HG02623 (cell line): ENCODE results near the gene LIN28A.
"Not testable (repeated sequence)": the region's sequence is repeated elsewhere in the genome, so short reads cannot be mapped to it uniquely, and the experiment has no call there.

Source experiments
- ATAC-seq: cut with Tn5 transposase; IDR thresholded peaks from one replicate; pipeline ENCODE4 v1.9.1; 2021; ENCODE audit warnings: moderate library complexity; ENCODE audit not compliant: unreplicated experiment

LIN28A gene

DNA sequence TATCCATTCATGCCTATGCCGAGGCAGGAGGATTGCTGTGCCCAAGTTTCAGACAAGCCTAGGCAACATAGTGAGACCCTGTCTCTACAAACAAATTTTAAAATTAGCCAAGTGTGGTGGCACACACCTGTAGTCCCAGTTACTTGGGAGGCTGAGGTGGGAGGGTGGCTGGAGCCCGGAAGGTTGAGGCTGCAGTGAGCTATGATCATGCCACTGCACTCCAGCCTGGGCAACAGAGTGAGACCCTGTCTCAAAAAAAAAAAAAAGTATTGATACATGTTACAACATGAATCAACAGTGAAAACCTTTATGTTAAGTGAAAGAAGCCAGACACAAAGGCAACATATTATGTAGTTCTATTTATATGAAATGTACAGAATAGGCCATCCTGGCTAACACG is 25.6 kb upstream of the LIN28A start:
- ATAC-seq: not testable (repeated sequence)

DNA sequence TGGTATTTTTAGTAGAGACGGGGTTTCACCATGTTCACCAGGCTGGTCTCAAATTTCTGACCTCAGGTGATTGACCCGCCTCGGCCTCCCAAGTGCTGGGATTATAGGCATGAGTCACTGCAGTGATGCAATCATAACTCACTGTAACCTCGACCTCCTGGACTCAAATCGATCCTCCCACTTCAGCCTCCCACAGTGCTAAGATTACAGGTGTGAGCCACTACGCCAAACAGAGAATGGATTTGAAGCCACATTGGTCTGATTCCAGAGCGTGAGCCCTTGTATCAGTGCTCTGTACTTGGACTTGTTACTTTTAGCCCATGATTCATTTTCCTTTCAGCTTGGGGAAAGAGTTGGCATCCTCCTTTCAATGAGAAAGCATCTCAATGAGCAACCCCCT is 23.2 kb upstream of the LIN28A start:
- no peak for ATAC-seq

DNA sequence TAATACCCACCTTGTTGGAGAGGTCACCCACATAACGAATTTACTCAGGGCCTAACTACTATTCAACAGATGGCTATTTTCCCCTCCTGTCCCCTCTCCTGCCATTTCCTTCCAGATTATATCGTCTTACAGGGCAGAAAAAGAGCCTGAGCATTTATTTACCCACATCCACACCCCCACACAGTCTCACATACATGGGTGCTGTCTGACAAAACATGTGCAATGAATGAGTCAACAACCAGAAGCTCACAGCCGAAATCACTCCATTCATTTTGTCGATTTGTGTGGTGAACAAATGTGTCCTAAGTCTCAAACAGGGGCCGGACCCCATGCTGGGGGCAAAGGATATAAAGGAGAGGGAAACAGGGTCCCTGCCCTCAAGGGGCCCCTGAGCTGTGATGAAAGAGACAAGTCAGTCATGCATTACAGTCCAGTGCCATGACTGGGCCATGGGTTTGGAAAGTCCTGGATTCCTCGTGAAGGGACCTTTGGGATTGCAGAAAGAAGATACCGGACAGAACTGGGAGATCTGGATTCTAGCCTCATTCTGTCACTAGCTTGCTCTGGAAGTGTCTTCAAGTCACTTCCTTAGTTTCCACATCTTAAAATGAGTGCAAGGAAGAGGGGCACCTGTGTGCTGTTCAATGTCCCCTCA is 21.7 kb upstream of the LIN28A start:
- no peak for ATAC-seq

DNA sequence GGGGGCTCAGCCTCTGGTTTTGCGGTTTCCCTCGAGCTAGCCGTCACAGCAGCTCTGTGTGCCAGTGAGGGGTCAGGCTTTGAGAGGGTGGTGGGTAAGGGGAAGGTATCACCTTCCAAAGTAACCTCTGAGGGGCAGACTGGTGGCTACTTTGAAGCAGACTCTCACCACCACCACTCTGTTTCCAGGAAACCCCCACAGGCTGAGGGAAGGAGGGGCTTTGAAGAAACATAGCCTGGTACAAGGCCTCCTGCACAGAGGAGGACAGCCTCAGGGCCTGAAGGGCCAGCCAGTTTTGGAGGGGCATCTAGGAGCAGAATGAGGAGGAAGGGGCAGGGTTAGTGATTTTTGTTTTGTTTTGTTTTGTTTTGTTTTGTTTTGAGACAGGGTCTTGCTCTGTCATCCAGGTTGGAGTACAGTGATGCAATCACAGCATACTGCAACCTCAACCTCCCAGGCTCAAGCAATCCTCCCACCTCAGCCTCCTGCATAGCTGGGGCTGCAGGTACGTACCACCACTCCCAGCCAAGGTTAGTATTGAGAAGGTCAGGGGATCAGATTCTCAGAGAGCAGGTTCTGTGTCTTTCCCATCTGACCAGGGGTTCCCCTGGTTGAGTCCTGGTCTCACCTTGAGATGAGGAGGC is 20.9 kb upstream of the LIN28A start:
- no peak for ATAC-seq

DNA sequence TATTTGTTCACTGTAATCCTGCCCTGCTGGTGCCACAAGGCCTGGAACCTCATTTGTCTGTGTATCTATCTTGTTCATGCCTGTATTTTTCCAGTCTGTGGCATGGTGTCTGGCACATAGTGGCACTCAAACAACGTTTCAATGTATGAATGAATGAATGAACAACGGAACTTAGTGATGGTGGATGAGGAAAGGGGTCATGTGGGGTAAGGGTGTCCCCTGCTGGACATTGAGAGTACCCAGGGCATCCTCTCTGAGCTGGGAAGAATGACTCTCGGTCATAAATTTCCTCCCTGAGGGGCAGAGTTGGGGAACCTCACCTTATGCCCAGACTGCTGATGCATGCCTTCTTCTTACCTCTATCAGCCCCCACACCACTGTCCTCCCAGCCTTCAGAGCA is 19.2 kb upstream of the LIN28A start:
- ATAC-seq: no peak

DNA sequence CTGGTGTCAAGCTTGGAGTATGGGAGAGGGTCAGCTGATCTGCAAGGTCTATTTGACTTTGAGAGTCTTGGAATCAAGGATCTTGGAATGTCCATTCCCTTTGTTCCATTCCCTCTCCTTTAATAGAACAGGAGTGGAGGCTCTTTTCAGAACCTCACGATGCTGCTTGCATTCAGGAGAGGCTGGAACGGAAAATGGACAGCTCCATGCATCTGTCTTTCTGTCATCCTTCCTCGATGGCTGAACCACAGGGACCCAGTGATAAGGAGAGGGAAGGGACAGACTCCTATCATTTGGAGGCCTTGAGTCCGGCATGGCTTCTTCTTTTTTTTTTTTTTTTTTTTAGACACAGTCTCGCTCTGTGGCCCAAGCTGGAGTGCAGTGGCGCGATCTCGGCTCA is 14.9 kb upstream of the LIN28A start:
- no peak for ATAC-seq

DNA sequence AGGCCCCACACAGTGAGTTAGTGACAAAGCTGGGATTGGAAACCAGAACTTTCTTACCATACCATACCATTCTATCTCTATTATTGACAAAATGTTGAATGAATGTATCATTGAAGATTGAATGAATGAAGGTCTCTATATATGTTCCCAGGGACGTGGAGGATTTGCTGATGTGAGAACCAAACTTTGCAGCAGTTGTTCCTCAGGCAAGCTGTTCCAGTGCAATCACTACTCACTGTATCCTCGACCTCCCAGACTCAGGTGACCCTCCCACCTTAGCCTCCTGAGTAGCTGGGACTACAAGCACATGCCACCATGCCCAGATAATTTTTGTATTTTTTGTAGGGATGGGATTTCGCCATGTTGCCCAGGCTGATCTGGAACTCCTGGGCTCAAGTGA is 11.6 kb upstream of the LIN28A start:
- ATAC-seq: no peak

DNA sequence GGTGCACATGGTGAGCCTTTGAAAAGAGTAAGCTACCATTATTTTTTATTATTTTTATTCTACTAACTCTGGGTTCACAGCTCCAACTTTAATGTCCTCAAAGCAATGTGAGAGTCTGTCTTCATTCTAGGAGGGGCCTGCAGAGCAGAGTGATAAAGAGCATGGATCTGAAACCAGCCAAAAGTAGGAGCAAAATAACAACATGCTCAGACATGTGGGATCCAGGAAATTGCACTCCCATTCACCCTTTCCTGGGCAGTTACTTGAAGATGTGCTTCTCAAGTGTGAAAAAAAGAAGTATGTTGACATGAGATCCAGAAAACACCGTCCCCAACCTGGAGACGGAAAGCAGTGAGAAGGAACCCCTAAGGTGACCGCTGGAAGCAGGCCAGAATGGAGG is 8.7 kb upstream of the LIN28A start:
- ATAC-seq: no peak

DNA sequence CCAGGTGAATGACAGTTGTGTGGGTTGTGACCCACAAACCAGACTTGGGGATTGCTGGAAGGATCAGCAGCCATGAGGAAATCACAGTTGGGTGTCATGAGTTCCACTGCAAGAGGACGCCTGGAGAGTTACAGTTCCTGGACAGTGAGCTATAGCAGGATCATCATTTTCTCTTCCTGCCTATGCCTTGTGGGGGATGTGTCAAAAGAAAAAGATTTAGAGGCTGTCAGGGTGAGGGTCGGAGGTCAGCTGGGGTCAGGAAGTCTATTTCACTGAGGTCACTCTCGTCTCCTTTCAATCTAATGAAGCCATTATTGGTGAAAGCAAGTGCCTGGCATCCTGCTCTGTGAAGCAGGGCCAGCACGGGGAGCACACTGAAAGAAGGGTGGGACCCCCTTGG is 7.0 kb upstream of the LIN28A start:
- no peak for ATAC-seq

DNA sequence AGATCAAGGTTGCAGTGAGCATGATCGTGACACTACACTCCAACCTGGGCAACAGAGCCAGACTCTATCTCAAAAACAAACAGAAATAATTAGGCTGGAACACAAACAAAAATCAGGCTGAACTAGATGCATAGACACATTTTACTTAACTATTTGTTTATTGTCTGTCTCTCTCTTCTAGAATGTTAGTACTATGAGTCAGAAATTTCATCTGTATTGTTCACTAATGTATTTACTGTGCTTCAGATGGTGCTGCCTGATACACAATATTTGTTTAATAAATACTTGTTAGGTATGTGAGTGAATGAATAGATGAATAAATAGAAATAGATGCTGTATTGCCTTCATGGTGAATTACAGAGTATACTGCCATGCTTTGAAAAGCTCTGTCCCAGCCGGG is 6.0 kb upstream of the LIN28A start:
- ATAC-seq: no peak

DNA sequence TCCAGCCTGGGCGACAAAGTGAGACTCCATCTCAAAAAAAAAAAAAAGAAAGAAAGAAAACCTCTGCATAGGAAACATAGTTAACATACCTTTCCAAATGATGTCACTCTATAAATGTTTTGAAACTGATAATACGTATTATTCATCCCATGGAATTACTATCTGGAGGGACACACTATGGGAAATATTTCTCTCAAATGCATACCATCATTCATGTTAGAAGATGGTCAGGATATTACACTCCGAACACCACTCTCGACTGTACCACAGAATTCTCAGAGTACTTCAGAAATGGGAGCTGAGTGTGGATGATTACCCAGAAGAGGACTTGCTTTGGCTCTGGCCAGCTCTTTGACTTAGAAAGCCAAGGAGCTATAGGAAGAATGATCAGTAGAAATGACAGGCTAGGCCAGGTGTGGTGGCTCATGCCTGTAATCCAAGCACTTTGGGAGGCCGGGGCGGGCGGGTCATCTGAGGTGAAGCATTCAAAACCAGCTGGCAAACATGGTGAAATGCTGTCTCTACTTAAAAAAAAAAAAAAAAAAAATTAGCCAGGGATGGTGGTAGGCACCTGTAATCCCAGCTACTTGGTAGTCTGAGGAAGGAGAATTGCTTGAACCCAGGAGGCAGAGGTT is 5.2 kb upstream of the LIN28A start:
- no peak for ATAC-seq

DNA sequence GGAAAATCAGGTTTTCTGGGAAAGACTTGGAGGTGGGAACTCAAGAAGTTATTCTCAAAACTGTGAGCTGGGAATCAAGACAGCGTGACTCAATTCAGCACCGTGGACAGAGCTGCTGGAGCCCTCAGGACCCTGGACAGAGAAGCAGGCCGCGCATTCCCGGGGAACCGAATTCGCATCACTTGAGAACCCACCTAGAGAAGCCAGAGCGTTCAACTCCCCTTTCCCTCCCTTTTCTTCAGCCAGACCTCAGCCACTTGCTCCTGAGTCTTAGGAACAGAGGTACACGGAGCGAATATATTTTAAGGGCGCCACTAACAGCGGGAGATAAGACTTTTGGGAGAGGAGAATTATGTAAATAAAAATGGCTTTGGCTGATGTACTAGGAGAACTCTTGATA is 2.0 kb upstream of the LIN28A start:
- no peak for ATAC-seq

DNA sequence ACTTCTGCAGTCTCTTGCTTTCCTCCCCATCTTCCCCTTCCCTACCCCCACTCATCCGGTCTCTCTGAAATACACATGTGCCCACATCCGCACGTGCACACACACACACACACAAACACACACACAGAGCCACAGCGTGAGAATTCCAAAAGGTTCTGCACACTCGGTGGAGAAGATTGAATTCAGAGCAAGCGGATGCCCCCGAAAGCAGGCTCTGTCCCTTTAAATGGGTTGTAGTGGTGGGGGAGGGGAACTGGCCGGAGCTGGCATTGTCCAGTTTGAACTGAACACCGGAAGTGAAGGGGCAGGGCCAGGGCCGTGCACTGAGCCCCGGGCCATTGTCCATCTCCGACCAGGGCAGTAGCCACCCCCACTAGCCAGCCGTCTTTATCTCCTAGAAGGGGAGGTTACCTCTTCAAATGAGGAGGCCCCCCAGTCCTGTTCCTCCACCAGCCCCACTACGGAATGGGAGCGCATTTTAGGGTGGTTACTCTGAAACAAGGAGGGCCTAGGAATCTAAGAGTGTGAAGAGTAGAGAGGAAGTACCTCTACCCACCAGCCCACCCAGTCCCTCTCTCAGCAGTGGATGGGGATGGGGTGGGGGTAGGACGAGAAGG is 1.3 kb upstream of the LIN28A start:
- ATAC-seq: no peak

DNA sequence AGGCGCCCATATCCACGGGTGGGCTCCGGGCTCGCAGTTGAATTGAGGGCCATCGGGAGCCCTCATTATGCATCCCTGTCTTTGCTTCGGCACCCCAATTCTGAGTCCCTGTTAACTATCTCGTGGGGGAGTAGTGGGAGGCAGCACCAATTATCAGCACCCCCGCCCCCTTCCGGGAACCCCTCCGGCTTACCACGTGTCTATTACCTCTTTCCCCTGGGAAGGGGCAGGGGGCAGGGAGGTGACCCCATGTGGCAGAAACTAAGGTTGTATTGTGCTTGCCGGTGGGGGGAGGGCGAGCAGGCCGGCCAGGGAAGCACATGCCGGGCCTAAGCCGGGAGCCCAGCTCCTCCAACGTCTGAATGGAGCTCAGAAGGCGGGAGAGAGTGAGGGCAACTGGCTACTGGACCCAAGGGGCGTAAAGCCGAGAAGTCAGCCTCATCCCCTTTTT is 1.0 kb downstream of the LIN28A start:
- ATAC-seq: no peak

DNA sequence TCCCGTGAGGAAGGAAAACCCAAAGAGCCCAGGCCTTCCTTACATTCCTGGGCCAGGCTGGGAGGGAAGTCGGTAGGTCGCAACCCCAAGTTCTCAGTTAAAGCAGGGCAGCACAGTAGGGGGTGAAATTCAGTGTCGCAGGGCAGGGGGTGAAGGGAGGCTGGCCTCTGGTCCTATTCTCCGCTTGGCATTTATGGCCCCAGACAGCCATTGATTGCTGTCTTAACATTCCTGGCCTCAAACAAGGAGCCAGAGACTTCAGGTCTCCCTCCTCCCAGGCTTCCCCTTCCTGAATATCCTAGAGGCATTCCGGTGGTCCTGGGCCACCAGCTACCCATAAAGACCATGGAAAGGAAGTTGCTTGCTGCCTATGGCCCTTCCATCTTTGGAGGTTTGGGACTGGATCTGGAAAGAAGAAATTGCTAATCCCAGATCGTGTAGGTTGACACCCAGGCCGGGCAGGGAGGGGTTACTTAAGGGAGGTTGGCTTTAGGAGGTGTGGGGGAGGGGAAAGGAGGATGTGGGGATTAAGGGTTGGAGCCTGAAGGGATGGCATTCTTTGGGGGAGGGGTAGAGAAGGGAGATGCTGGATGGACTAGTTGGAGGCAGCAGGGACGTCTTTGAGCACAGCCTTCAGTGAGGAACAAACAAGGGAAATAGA is 1.7 kb downstream of the LIN28A start:
- ATAC-seq: no peak

DNA sequence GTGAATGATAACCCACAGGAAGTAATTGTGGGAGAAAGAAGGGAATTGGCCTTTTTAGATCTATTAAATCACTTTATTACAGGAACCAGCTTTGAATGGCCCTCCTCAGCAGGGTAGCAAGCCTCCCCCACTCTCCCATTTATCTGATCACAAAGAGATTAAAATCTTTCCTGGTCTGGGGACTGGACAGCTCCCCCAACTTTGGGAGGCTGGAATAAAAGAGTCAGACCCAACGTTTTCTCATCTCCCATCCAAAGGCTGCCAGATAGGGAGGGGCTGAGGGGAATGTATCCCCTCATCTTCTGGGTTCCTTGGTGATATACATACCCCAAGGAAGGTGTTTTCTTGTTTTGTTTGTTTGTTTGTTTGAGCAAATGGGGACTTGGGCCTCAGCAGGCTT is 2.4 kb downstream of the LIN28A start:
- no peak for ATAC-seq

DNA sequence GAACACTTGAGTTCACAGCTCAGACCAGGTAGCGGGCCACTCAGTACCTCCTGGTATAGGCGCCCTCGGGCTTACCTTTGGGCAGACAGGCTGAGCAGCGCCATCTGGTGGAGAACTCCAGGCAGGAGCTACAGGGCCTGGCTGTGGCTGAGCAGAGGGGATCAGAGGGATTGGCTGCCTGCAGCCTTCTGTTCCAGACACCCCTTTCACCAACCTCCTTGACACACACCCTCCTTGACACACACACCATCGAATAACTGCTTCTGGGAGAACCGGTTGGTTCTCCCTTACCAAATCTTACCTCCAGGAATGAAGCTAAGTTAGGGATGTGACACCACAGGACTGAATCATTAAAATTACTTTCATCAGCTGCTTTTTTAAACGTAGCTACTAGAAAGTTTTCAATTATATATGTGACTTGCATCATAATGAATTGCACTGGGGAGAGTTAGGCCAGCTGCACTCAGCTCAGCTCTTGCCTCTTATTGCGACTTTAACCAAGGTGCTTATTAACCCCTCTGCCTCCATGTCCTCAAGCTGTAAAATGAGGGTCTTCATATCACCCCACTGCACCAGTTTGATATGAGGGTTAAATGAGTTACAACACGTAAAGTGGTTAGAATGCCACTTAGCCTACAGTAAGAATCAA is 6.6 kb downstream of the LIN28A start:
- no peak for ATAC-seq

DNA sequence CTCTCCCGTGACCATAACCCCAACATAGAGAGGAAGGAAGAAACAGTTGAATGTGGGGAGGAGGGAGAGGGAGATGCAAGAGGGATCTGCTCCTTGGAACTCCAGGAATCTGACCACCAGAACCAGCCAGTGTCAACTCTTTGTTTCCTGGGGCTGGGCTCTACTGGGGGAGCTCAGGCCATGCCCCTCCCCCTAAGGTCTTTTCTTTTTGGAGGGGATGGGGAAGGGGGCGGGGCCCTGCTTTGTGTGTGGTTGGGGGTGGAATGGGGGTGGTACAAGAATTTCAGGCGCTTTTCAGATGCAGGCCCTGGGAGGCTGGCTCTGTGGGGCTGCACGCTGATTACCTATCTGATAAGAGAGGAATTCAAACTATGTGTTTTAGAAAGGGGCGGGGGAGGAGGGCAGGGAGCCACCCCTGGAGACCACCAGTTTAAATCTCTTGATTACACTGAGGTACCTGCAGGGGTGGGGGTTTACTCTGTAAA is 8.3 kb downstream of the LIN28A start:
- ATAC-seq: no peak

DNA sequence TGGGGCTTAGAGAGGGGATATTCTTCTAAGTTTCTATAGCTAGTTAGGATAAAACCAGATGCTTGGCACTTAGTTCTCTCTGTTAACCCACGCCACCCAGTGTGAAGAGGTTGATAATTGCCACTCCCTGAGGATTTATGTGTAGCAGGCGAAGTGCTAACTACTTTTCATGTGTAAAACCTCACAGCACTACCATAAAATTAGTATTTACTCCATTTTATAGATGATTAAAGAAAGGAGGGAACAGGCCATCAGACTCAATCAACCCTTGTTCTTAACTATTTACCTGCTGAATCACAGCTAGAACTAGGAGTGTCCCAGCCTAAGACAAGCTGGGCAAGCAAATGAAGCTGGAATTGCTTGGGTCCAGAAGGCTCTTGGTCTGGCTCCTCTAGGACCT is 8.9 kb downstream of the LIN28A start:
- ATAC-seq: no peak

DNA sequence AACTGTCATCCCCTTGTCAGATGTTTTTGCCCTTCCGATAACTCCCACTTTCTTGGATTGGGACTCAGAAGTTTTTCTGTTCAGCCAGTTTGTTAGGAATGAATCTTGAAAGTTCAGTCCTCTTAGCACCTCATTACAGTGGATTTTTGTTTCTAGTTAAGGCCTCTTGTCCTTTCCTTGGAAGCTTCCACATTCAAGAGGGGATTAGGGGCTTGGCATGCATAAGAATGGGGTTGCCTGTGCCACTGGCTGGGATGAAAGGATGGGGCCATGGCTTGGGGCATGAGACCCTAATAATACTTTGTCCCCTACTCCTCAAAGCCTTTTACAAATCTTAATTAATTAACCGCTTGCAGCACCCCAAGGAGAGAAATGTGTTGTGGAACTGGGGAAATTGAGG is 19.1 kb downstream of the LIN28A start:
- ATAC-seq: no peak
